ENCODE measurements around the gene AK1.
"Not testable (repeated sequence)": the region's sequence is repeated elsewhere in the genome, so short reads cannot be mapped to it uniquely, and the experiment has no call there.

The AK1 gene

DNA sequence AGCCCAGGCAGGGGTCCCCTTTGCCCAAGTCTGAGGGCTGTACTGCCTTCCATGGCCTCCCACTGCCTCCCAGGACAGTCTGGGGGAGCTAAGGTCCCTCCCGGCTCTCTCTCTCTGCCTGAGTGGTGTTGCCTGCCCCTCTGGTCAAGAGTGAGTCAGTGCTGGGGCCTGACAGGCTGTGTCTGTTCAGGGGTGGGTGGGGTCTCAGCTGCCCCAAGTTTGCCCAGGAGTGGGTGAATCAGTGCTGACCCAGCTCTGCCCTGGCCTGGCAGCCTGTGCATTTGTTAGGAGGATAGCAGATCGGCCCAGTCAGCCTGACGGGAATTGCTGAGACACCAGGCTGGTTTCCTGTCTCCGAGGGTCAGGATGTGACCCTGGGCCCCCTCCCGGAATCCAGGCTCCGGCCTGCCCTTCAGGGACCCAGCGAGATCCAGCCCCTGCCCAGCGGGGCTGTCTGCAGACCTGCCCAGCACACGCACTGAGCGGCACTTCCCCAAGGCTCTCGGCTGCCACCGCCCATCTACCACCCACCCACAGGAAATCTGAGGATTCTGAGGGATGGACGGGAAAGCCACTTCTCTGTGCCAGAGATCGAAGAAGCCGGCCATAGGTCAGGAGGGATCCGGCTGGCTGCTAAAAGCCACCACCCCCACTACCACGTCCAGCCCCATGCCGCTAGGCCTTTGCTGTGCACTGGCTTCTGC is 38.9 kb downstream of the AK1 start:
- ChIA-PET CTCF (interaction anchor here (0.9 to 1.4 kb wide), 4 partner anchors 10 to 54 kb away, joined by 3 read pairs; no protein-coding TSS in a partner anchor), POLR2A (no interaction called here)
- DNase-seq (ENCODE audit: extremely low spot score): no peak
- no peak for TF ChIP-seq CTCF (IDR thresholded peaks at IDR 0.05; ENCODE audit: control extremely low read depth, extremely low read depth, low read depth, missing control alignments)

DNA sequence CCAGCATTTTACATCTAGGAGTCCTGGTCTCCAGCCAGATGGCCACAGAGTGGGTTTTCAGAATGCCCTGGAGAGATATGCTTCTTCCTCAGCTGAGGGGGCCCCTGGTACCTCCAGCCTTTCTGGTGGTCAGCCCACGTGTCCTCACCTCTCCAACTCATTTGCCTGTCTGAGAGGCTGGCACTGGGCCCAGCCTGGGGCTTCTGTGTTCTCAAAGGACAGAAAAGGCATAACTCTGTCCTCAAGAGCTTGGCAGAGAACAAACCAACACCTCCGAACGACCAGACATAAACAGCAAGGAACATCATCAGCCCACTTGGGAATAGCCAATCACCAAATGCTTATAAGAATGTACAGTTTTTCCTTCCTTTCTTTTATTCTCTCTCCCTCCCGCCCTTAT is 40.1 kb downstream of the AK1 start:
- POLR2A ChIA-PET: no interaction called here
- DNase-seq (ENCODE audit: extremely low spot score): no peak
- no peak for TF ChIP-seq CTCF (IDR thresholded peaks at IDR 0.05; ENCODE audit: control extremely low read depth, extremely low read depth, low read depth, missing control alignments)
- CTCF ChIA-PET: interaction anchor here (0.9 to 2.1 kb wide), 7 partner anchors 13 to 102 kb away, joined by 3 to 7 read pairs (median 3); partner anchors contain the start of gene TOR2A

- POLR2A ChIA-PET; DNase-seq (ENCODE audit: extremely low spot score): not testable (repeated sequence)
- CTCF ChIA-PET: interaction anchor here (1.3 to 2.1 kb wide), 6 partner anchors 9 to 101 kb away, joined by 3 to 7 read pairs (median 4); partner anchors contain the start of gene TOR2A
Measured at GRCh38 chr9:127836561-127836960, 40.9 kb downstream of the AK1 start.

GRCh38 chr9:127835991-127836516 is 41.4 kb downstream of the AK1 start:
- POLR2A ChIA-PET: no interaction called here
- DNase-seq (ENCODE audit: extremely low spot score): no peak
- CTCF ChIA-PET: interaction anchor here (1.3 to 2.1 kb wide), 5 partner anchors 9 to 101 kb away, joined by 3 to 7 read pairs (median 4); partner anchors contain the start of gene TOR2A
- TF ChIP-seq CTCF (IDR thresholded peaks at IDR 0.05; ENCODE audit: control extremely low read depth, extremely low read depth, low read depth, missing control alignments): no peak

- TF ChIP-seq CTCF (IDR thresholded peaks at IDR 0.05; ENCODE audit: control extremely low read depth, extremely low read depth, low read depth, missing control alignments): no peak
- no peak for DNase-seq (ENCODE audit: extremely low spot score)
- ChIA-PET CTCF (interaction anchor here (3.4 kb wide), 1 partner anchor 36 kb away, joined by 13 read pairs; no protein-coding TSS in a partner anchor), POLR2A (no interaction called here)
Measured at GRCh38 chr9:127833555-127833954, 43.9 kb downstream of the AK1 start.

GRCh38 chr9:127832248-127832647 is 45.2 kb downstream of the AK1 start:
- ChIA-PET POLR2A (no interaction called here), CTCF (interaction anchor here (1.0 to 3.4 kb wide), 2 partner anchors 37 to 97 kb away, joined by 3 to 13 read pairs; partner anchors contain the start of gene TOR2A)
- no peak for DNase-seq (ENCODE audit: extremely low spot score)
- no peak for TF ChIP-seq CTCF (IDR thresholded peaks at IDR 0.05; ENCODE audit: control extremely low read depth, extremely low read depth, low read depth, missing control alignments)

Measured in GM10248 (cell line).